B cell (primary cell): ENCODE results near the gene PLA2R1. TPM values are rescaled to one million over a fixed set of nuclear protein-coding genes. Genes with fewer than 3 reads are reported as not detected.
A peak's percentile ranks its signal among the peaks of the same experiment; 100 is the strongest.
"Not testable (repeated sequence)": the region's sequence is repeated elsewhere in the genome, so short reads cannot be mapped to it uniquely, and the experiment has no call there.

ENCODE experiments used
- ATAC-seq: fragments of 200-7000 bp; cut with Tn5 transposase; one replicate; pipeline ENCODE4 v1.10.0; 2021; ENCODE audit warnings: low read depth, mild to moderate bottlenecking, moderate number of reproducible peaks, moderate library complexity
- CTCF ChIA-PET: fragments of 350-600 bp; sonication (Branson Sonifier 250); formaldehyde crosslinking; loops from one replicate; lab custom pipeline; 2021; ENCODE audit warnings: antibody characterized with exemption, inconsistent platforms; lab: Charles Lee
- POLR2A ChIA-PET: fragments of 350-600 bp; sonication (Branson Sonifier 250); formaldehyde crosslinking; loops from one replicate; lab custom pipeline; 2021; ENCODE audit warnings: antibody characterized with exemption; lab: Charles Lee
- DNase-seq: peaks from one replicate; pipeline ENCODE4 v3.0.0; 2013
- H2AFZ ChIP-seq: 2 replicates; pipeline ENCODE4 v1.6.1; 2012; ENCODE audit warnings: mild to moderate bottlenecking, low read depth, low read length; ENCODE audit not compliant: insufficient read depth, poor library complexity, severe bottlenecking
- H3K27ac ChIP-seq, 2 donors: 1 replicate in 1 of 2; 2 replicates in 1 of 2; pipeline ENCODE4 v1.5.1; 2012 to 2013; ENCODE audit warnings: low read length in 2 of 2, mild to moderate bottlenecking in 2 of 2, moderate library complexity in 1 of 2
- H3K27me3 ChIP-seq, 4 experiments: fragments of 200-600 bp in 1 of 4; sonication (generic) in 1 of 4; replicated peaks in 1 of 4; 1 replicate in 2 of 4; 2 replicates in 2 of 4; pipeline versions ENCODE4 v1.6.1 to v1.7.0; 2013 to 2016; ENCODE audit warnings: low read length in 3 of 4, mild to moderate bottlenecking in 2 of 4, mixed read lengths in 1 of 4, moderate library complexity in 1 of 4; ENCODE audit not compliant: insufficient read depth in 4 of 4, control insufficient read depth in 3 of 4; ENCODE audit errors: control extremely low read depth in 1 of 4
- H3K36me3 ChIP-seq, 2 experiments: replicated peaks in 1 of 2; 1 replicate in 1 of 2; 2 replicates in 1 of 2; pipeline versions ENCODE4 v1.6.1 to v1.7.1; 2013; ENCODE audit warnings: low read length in 1 of 2; ENCODE audit not compliant: insufficient read depth in 2 of 2, control insufficient read depth in 1 of 2; ENCODE audit errors: control extremely low read depth in 1 of 2, extremely low read depth in 1 of 2
- H3K4me1 ChIP-seq, 2 donors: fragments of 200-600 bp in 1 of 2; sonication (generic) in 1 of 2; 1 replicate in 1 of 2; 2 replicates in 1 of 2; pipeline versions ENCODE4 v1.5.1 to v1.6.1; 2013 to 2017; ENCODE audit warnings: low read length in 2 of 2; ENCODE audit not compliant: control insufficient read depth in 2 of 2, insufficient read depth in 2 of 2
- H3K4me2 ChIP-seq: replicated peaks from 2 replicates; pipeline ENCODE3; 2012; ENCODE audit warnings: mild to moderate bottlenecking, low read depth, low read length; ENCODE audit not compliant: poor library complexity, severe bottlenecking
- H3K4me3 ChIP-seq, 5 experiments: fragments of 200-600 bp in 1 of 5; sonication (generic) in 1 of 5; 1 replicate in 3 of 5; 2 replicates in 2 of 5; pipeline versions ENCODE4 v1.5.1 to v1.7.0; 2011 to 2016; ENCODE audit warnings: low read length in 4 of 5, mild to moderate bottlenecking in 4 of 5, low read depth in 2 of 5, control low read depth in 1 of 5, moderate library complexity in 1 of 5; ENCODE audit not compliant: insufficient read depth in 1 of 5; ENCODE audit errors: control extremely low read depth in 1 of 5, extremely low read depth in 1 of 5
- H3K79me2 ChIP-seq: fragments of 200-600 bp; sonication (generic); one replicate; pipeline ENCODE4 v1.6.0; 2016; ENCODE audit warnings: low read length; ENCODE audit not compliant: control insufficient read depth, insufficient read depth
- H3K9ac ChIP-seq: fragments of 200-600 bp; sonication (generic); 2 replicates; pipeline ENCODE4 v1.6.1; 2017; ENCODE audit warnings: mild to moderate bottlenecking, low read length, moderate library complexity
- H3K9me3 ChIP-seq, 3 donors: one replicate each; pipeline versions ENCODE4 v1.6.1 to v1.7.1; 2013; ENCODE audit warnings: low read length in 2 of 3; ENCODE audit not compliant: control insufficient read depth in 2 of 3, insufficient read depth in 1 of 3; ENCODE audit errors: control extremely low read depth in 1 of 3
- H4K20me1 ChIP-seq: 2 replicates; pipeline ENCODE4 v1.6.0; 2012; ENCODE audit warnings: mild to moderate bottlenecking, low read length; ENCODE audit not compliant: insufficient read depth, control insufficient read depth, poor library complexity, severe bottlenecking
- H3K27ac Mint-ChIP-seq: one replicate; pipeline ENCODE4 v1.8.0; 2021; ENCODE audit warnings: mixed read lengths
- H3K27me3 Mint-ChIP-seq: one replicate; pipeline ENCODE4 v1.8.0; 2021; ENCODE audit warnings: mixed read lengths
- H3K4me1 Mint-ChIP-seq: one replicate; pipeline ENCODE4 v1.8.0; 2021; ENCODE audit warnings: mixed read lengths
- H3K4me3 Mint-ChIP-seq: one replicate; pipeline ENCODE4 v1.8.0; 2021; ENCODE audit warnings: mixed read lengths
- H3K9me3 Mint-ChIP-seq: one replicate; pipeline ENCODE4 v1.8.0; 2022; ENCODE audit warnings: mixed read lengths; ENCODE audit not compliant: insufficient read depth
- CTCF ChIP-seq: fragments of 200-600 bp; IDR thresholded peaks from one replicate; pipeline ENCODE4 v1.8.0; 2022; ENCODE audit warnings: antibody characterized with exemption, mild to moderate bottlenecking
- EZH2 ChIP-seq: IDR thresholded peaks from 2 replicates; pipeline ENCODE4 v1.6.1; 2012; ENCODE audit warnings: borderline replicate concordance, low read depth, mild to moderate bottlenecking, moderate library complexity, low read length; ENCODE audit not compliant: insufficient read depth, poor library complexity, severe bottlenecking
- WGBS: methylation state at CpG from one replicate; pipeline ENCODE4 v1.1.5; 2013; ENCODE audit warnings: missing lambda C conversion rate; ENCODE audit not compliant: insufficient coverage; 5-methylcytosine and 5-hydroxymethylcytosine counted together
- intact Hi-C: fragments of 100-400 bp; cut with micrococcal nuclease; formaldehyde crosslinking; loops from one replicate; pipeline ENCODE4 v1.10.0; 2022
- polyA plus RNA-seq: library from polyadenylated mRNA; depleted of rRNA; stranded (reverse); fragments of >200 nt; gene quantifications from 2 replicates; pipeline ENCODE4 v1.2.3, GENCODE V29; 2012
- total RNA-seq, 2 donors: library from RNA; stranded (reverse); fragments of 120-200 nt in 1 of 2; gene quantifications; 1 replicate in 1 of 2; 2 replicates in 1 of 2; pipeline versions ENCODE4 v1.2.3 to v1.2.4, GENCODE V29; 2013 to 2022

Gene PLA2R1
- total and polyA plus RNA-seq, 2 donors (not counting 1 experiment from before 2014, with no cell fraction given) = not detected

GRCh38 chr2:159963700-159964099 lies 98.7 kb downstream of the PLA2R1 start:
- Histone ChIP-seq H3K9me3 (no peaks in the 10 kb centered on the region), H3K4me3 (no peak overlapping the region), H3K79me2 (no peaks in the 10 kb centered on the region), H3K4me2 (no peak overlapping the region), H4K20me1 (no peaks in the 10 kb centered on the region), H3K4me1 (no peaks in the 10 kb centered on the region), H3K9ac (no peak overlapping the region), H3K36me3 (no peaks in the 10 kb centered on the region), H3K27me3 (no peaks in the 10 kb centered on the region), H2AFZ (peak overlapping the region; percentile 48), H3K27ac (no peak overlapping the region)
- no peak for TF ChIP-seq EZH2
- TF ChIP-seq CTCF = no peak
- no peak for DNase-seq
- no peaks in the 10 kb centered on the region for H3K9me3 Mint-ChIP-seq
- intact Hi-C loops = no loop called here
- ChIA-PET POLR2A (no interaction called here), CTCF (no interaction called here)
- no peaks in the 10 kb centered on the region for H3K27me3 Mint-ChIP-seq
- WGBS = 48% methylated on average over 4 of the region's 7 CpGs
- H3K4me3 Mint-ChIP-seq = no peak overlapping the region
- H3K4me1 Mint-ChIP-seq = peaks cover 7% of the 10 kb centered on the region
- ATAC-seq = no peak
- no peak overlapping the region for H3K27ac Mint-ChIP-seq

DNA sequence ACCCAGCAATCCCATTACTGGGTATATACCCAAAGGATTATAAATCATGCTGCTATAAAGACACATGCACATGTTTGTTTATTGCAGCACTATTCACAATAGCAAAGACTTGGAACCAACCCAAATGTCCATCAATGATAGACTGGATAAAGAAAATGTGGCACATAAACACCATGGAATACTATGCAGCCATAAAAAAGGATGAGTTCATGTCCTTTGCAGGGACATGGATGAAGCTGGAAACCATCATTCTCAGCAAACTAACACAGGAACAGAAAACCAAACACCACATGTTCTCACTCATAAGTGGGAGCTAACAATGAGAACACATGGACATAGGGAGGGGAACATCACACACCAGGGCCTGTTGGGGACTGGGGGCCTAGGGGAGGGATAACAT lies 99.9 kb downstream of the PLA2R1 start:
- H3K27me3 ChIP-seq, H3K4me3 ChIP-seq, H4K20me1 ChIP-seq, H2AFZ ChIP-seq, H3K79me2 ChIP-seq, H3K27ac Mint-ChIP-seq, CTCF ChIA-PET, H3K36me3 ChIP-seq, POLR2A ChIA-PET, ATAC-seq, H3K27me3 Mint-ChIP-seq, H3K9ac ChIP-seq, H3K9me3 ChIP-seq, DNase-seq, H3K9me3 Mint-ChIP-seq, intact Hi-C loops, H3K27ac ChIP-seq, H3K4me2 ChIP-seq, H3K4me1 ChIP-seq, H3K4me1 Mint-ChIP-seq, H3K4me3 Mint-ChIP-seq: not testable (repeated sequence)
